HCT116 (cell line): ENCODE data around the gene CD63. TPM values are rescaled to one million over a fixed set of nuclear protein-coding genes. Genes with fewer than 3 reads are reported as not detected.

Source experiments
- ATAC-seq: fragments of 200-7000 bp; cut with Tn5 transposase; 2 replicates; pipeline ENCODE4 v1.9.1; 2020; ENCODE audit warnings: mild to moderate bottlenecking, moderate library complexity
- BruUV-seq: library from RNA; stranded (reverse); fragments of 400-500 nt; replicated peaks from 2 replicates; lab custom pipeline; 2021; lab: Mats Ljungman, UMichigan
- CTCF ChIA-PET: fragments of 300-600 bp; sonication (Branson Sonifier 250); formaldehyde crosslinking; loops from one replicate; lab custom pipeline; 2021; ENCODE audit warnings: antibody characterized with exemption; lab: Charles Lee
- POLR2A ChIA-PET: fragments of 300-600, 350-600 bp; sonication (Branson Sonifier 250); formaldehyde crosslinking; loops from one replicate; lab custom pipeline; 2021; ENCODE audit warnings: antibody characterized with exemption; lab: Charles Lee
- RAD21 ChIA-PET, 2 experiments: fragments of 300-600 bp; sonication (Branson Sonifier 250); formaldehyde crosslinking; loops; one replicate each; lab custom pipeline; 2023; ENCODE audit warnings: low total read pairs in 2 of 2; ENCODE audit not compliant: uncharacterized antibody in 2 of 2, unreplicated experiment in 2 of 2, low non-redundant PET in 1 of 2; lab: Charles Lee
- DNase-seq: peaks from one replicate; pipeline ENCODE4 v3.0.0-alpha.2; 2010; ENCODE audit warnings: low read depth, low spot score
- H2AFZ ChIP-seq: fragments of 200-600 bp; shearing (Covaris generic), sonication (generic); 2 replicates; pipeline ENCODE4 v1.6.1; 2017; ENCODE audit warnings: low read depth, mixed run types, mixed read lengths, antibody characterized with exemption, low read length; ENCODE audit not compliant: poor library complexity, severe bottlenecking
- H3K27ac ChIP-seq: 2 replicates; pipeline ENCODE4 v1.5.1; 2012; ENCODE audit warnings: low read depth, low read length
- H3K27me3 ChIP-seq: fragments of 200-600 bp; sonication (generic); 2 replicates; pipeline ENCODE4 v1.6.1; 2016; ENCODE audit warnings: mixed run types, low read length, mixed read lengths; ENCODE audit not compliant: insufficient read depth
- H3K36me3 ChIP-seq, 2 experiments: fragments of 200-500 bp in 1 of 2; fragments of 200-600 bp in 1 of 2; sonication (Bioruptor generic) in 1 of 2; sonication (generic) in 1 of 2; 2 replicates each; pipeline versions ENCODE4 v1.5.1 to v1.6.1; 2014 to 2016; ENCODE audit warnings: low read length in 2 of 2, inconsistent platforms in 1 of 2, mixed read lengths in 1 of 2, mixed run types in 1 of 2; ENCODE audit not compliant: insufficient read depth in 2 of 2, control insufficient read depth in 1 of 2
- H3K4me1 ChIP-seq, 2 experiments: fragments of 200-600 bp in 1 of 2; sonication (generic) in 1 of 2; 2 replicates each; pipeline versions ENCODE4 v1.5.1 to v1.6.1; 2012 to 2017; ENCODE audit warnings: low read length in 2 of 2, inconsistent platforms in 1 of 2, mild to moderate bottlenecking in 1 of 2, mixed read lengths in 1 of 2, mixed run types in 1 of 2, moderate library complexity in 1 of 2; ENCODE audit not compliant: insufficient read depth in 2 of 2, control insufficient read depth in 1 of 2
- H3K4me2 ChIP-seq: fragments of 200-600 bp; sonication (generic); 2 replicates; pipeline ENCODE4 v1.6.1; 2017; ENCODE audit warnings: mixed run types, low read length, mixed read lengths
- H3K4me3 ChIP-seq, 2 experiments: fragments of 200-600 bp in 1 of 2; sonication (generic) in 1 of 2; replicated peaks in 1 of 2; 2 replicates each; pipeline ENCODE4 v1.5.1; 2011 to 2016; ENCODE audit warnings: low read length in 2 of 2, control low read depth in 1 of 2, low read depth in 1 of 2, mild to moderate bottlenecking in 1 of 2, mixed read lengths in 1 of 2, mixed run types in 1 of 2
- H3K79me2 ChIP-seq: fragments of 200-600 bp; sonication (generic); 2 replicates; pipeline ENCODE4 v1.6.1; 2017; ENCODE audit warnings: mild to moderate bottlenecking, mixed run types, low read length, moderate library complexity, mixed read lengths; ENCODE audit not compliant: insufficient read depth
- H3K9ac ChIP-seq: fragments of 200-600 bp; sonication (generic); 2 replicates; pipeline ENCODE4 v1.6.1; 2016; ENCODE audit warnings: low read length, mixed read lengths
- H3K9me2 ChIP-seq: fragments of 200-600 bp; sonication (generic), shearing (Covaris generic); 2 replicates; pipeline ENCODE4 v1.6.1; 2017; ENCODE audit warnings: mixed run types, mild to moderate bottlenecking, moderate library complexity; ENCODE audit not compliant: insufficient read depth
- H3K9me3 ChIP-seq, 2 experiments: fragments of 200-500 bp in 1 of 2; fragments of 200-600 bp in 1 of 2; sonication (Bioruptor generic) in 1 of 2; sonication (generic) in 1 of 2; 2 replicates each; pipeline ENCODE4 v1.6.1; 2014 to 2017; ENCODE audit warnings: low read length in 2 of 2, mixed read lengths in 2 of 2, inconsistent platforms in 1 of 2, low read depth in 1 of 2, mild to moderate bottlenecking in 1 of 2, mixed run types in 1 of 2, moderate library complexity in 1 of 2; ENCODE audit not compliant: control insufficient read depth in 1 of 2, insufficient read depth in 1 of 2
- H4K20me1 ChIP-seq: fragments of 200-600 bp; sonication (generic), shearing (Covaris generic); 2 replicates; pipeline ENCODE4 v1.6.1; 2017; ENCODE audit warnings: mixed run types, mild to moderate bottlenecking, moderate library complexity; ENCODE audit not compliant: insufficient read depth
- ATF3 ChIP-seq: IDR thresholded peaks from 2 replicates; pipeline ENCODE4 v1.6.1; 2012
- CBX3 ChIP-seq: IDR thresholded peaks from 2 replicates; pipeline ENCODE4 v1.6.1; 2012; ENCODE audit warnings: low read depth
- CEBPB ChIP-seq: IDR thresholded peaks from 2 replicates; pipeline ENCODE4 v1.6.1; 2012; ENCODE audit warnings: low read depth
- EGR1 ChIP-seq: IDR thresholded peaks from 2 replicates; pipeline ENCODE4 v1.6.1; 2012; ENCODE audit warnings: low read depth
- EZH2 ChIP-seq: fragments of 200-600 bp; sonication (generic); IDR thresholded peaks from 2 replicates; pipeline ENCODE4 v1.6.1; 2017; ENCODE audit warnings: antibody characterized with exemption, mixed run types
- FOSL1 ChIP-seq: IDR thresholded peaks from 2 replicates; pipeline ENCODE4 v1.6.1; 2012; ENCODE audit warnings: low read depth
- MAX ChIP-seq: IDR thresholded peaks from 2 replicates; pipeline ENCODE4 v1.6.1; 2012
- POLR2AphosphoS5 ChIP-seq: IDR thresholded peaks from 2 replicates; pipeline ENCODE4 v1.6.1; 2011; ENCODE audit warnings: mild to moderate bottlenecking, low read depth, low read length, moderate library complexity
- SIN3A ChIP-seq: IDR thresholded peaks from 2 replicates; pipeline ENCODE4 v1.6.1; 2012; ENCODE audit warnings: low read depth
- SP1 ChIP-seq: IDR thresholded peaks from 2 replicates; pipeline ENCODE4 v1.6.1; 2012; ENCODE audit warnings: low read depth
- SRF ChIP-seq: IDR thresholded peaks from 2 replicates; pipeline ENCODE4 v1.6.1; 2012; ENCODE audit warnings: low read depth
- YY1 ChIP-seq: IDR thresholded peaks from 2 replicates; pipeline ENCODE4 v1.6.1; 2011; ENCODE audit warnings: low read length, low read depth, moderate library complexity, mild to moderate bottlenecking; ENCODE audit not compliant: insufficient replicate concordance; ENCODE audit errors: extremely low read depth
- ZNF274 ChIP-seq: fragments of 200-500 bp; sonication (Bioruptor generic); IDR thresholded peaks from 2 replicates; pipeline ENCODE4 v1.6.1; 2014; ENCODE audit warnings: mild to moderate bottlenecking, low read depth, low read length, inconsistent platforms
- intact Hi-C: fragments of 100-400 bp; cut with micrococcal nuclease; formaldehyde crosslinking; loops from 2 replicates; pipeline ENCODE4 v1.10.0; 2022
- total RNA-seq: library from RNA; stranded (reverse); gene quantifications from one replicate; pipeline ENCODE4 v1.2.1, GENCODE V29; 2021; ENCODE audit not compliant: unreplicated experiment

The CD63 gene
- total RNA-seq, 1 experiment from 2014 or later = 355 TPM

GRCh38 chr12:55717011-55718007, 11.5 kb downstream of the CD63 start:
- ChIA-PET POLR2A (interaction anchor here (1.2 kb wide), 1 partner anchor 12 kb away, joined by 4 read pairs; the partner anchor contains the start of gene CD63), RAD21 (no interaction called here), CTCF (interaction anchor here (0.9 kb wide), 1 partner anchor 335 kb away, joined by 3 read pairs; no protein-coding TSS in a partner anchor)
- peaks cover 33 to 58% of the 10 kb centered on the region in 2 experiments for H3K4me1 ChIP-seq
- no peaks in the 10 kb centered on the region for H4K20me1 ChIP-seq
- H3K4me2 ChIP-seq = peak overlapping the region; percentile 93
- H3K27me3 ChIP-seq = peaks cover 6% of the 10 kb centered on the region; the same call in 1 of the 2 replicates
- no TSS peak for BruUV-seq
- intact Hi-C loops = no loop called here
- no peaks in the 10 kb centered on the region for H3K9me3 ChIP-seq
- DNase-seq (no peak), ATAC-seq (no peak)
- H3K36me3 ChIP-seq = no peaks in the 10 kb centered on the region
- H3K9me2 ChIP-seq = no peaks in the 10 kb centered on the region
- H3K9ac ChIP-seq = peak overlapping the region; percentile 72
- H3K27ac ChIP-seq = peak overlapping the region; percentile 84
- peaks cover 14% of the 10 kb centered on the region for H3K79me2 ChIP-seq
- TF ChIP-seq SIN3A = no peak
- peak overlapping the region; percentile 75 to 94 for H3K4me3 ChIP-seq
- H2AFZ ChIP-seq = no peak overlapping the region

- ChIA-PET RAD21 (interaction anchor here in 1 of 2 experiments (0.9 kb wide), 1 partner anchor 9 kb away, joined by 4 read pairs; the partner anchor contains the start of gene ITGA7), CTCF (interaction anchor here (1.2 kb wide), 1 partner anchor 60 kb away, joined by 3 read pairs; no protein-coding TSS in a partner anchor), POLR2A (interaction anchor here (1.2 kb wide), 1 partner anchor 13 kb away, joined by 4 read pairs; the partner anchor contains the start of gene CD63)
- H4K20me1 ChIP-seq = no peaks in the 10 kb centered on the region
- H3K4me2 ChIP-seq = peak overlapping the region; percentile 93
- DNase-seq = no peak
- no peak for TF ChIP-seq ZNF274
- no peak for TF ChIP-seq EZH2
- TF ChIP-seq MAX = no peak
- no peak for TF ChIP-seq CBX3
- no peak for TF ChIP-seq EGR1
- no peak for TF ChIP-seq ATF3
- TF ChIP-seq SRF = no peak
- no peak for TF ChIP-seq FOSL1
- no peak for TF ChIP-seq SP1
- no peak for TF ChIP-seq CEBPB
- TF ChIP-seq POLR2AphosphoS5 = no peak
- TF ChIP-seq YY1 = no peak
- peak; percentile 34 for ATAC-seq
- intact Hi-C loops = loop anchor here (1.0 kb wide), 1 partner anchor 35 kb away; a partner anchor contains a TSS
- H3K79me2 ChIP-seq = peaks cover 14% of the 10 kb centered on the region
- no peaks in the 10 kb centered on the region for H3K9me2 ChIP-seq
- H3K36me3 ChIP-seq = no peaks in the 10 kb centered on the region
- BruUV-seq = no TSS peak
- H3K27me3 ChIP-seq = peaks cover 11% of the 10 kb centered on the region; the same call in 1 of the 2 replicates
- no peak overlapping the region for H2AFZ ChIP-seq
- peak overlapping the region; percentile 72 for H3K9ac ChIP-seq
- peak overlapping the region; percentile 84 for H3K27ac ChIP-seq
- peak overlapping the region; percentile 75 to 94 for H3K4me3 ChIP-seq
- peaks cover 32 to 54% of the 10 kb centered on the region in 2 experiments for H3K4me1 ChIP-seq
- H3K9me3 ChIP-seq = no peaks in the 10 kb centered on the region
These were observed 12.2 kb downstream of the CD63 start for GRCh38 chr12:55716582-55716957.
